ENCODE results near the gene TMEM44. TPM values are rescaled to one million over a fixed set of nuclear protein-coding genes. Genes with fewer than 3 reads are reported as not detected.

The TMEM44 gene
- 35.3 TPM for total RNA-seq (ENCODE audit: unreplicated experiment)
- long read RNA-seq, partial matches to known transcripts: 0 of 1 reads
- long read RNA-seq, other reads (novel, unspliced or antisense): 0 of 1 reads

- Mint-ChIP-seq H3K27ac (ENCODE audit: unreplicated experiment) (peak within 1 kb of the TSS; percentile 94), H3K27me3 (ENCODE audit: unreplicated experiment) (peaks cover 2% of the 10 kb centered on the region), H3K4me3 (ENCODE audit: unreplicated experiment) (peak within 1 kb of the TSS; percentile 89), H3K4me1 (ENCODE audit: low read depth, unreplicated experiment) (no peaks in the 10 kb centered on the region), H3K36me3 (ENCODE audit: unreplicated experiment) (peaks cover under 1% of the 10 kb centered on the region), H3K9me3 (ENCODE audit: unreplicated experiment) (peaks cover 3% of the 10 kb centered on the region)
- DNase-seq: peak; percentile 91
- peak; percentile 77 for TF ChIP-seq CTCF (IDR thresholded peaks at IDR 0.05; ENCODE audit: partially characterized antibody, unreplicated experiment)
Measured at GRCh38 chr3:194633349-194634004, at the start of gene TMEM44. Gene TMEM44 (minus strand): TSS chr3:194633419. CDS start chr3:194633215, 204 bp downstream.

GRCh38 chr3:194682694-194683310 lies 49.6 kb upstream of the TMEM44 start:
- no peak overlapping the region for H3K27ac Mint-ChIP-seq (ENCODE audit: unreplicated experiment)
- H3K27me3 Mint-ChIP-seq (ENCODE audit: unreplicated experiment): peaks cover 11% of the 10 kb centered on the region
- peak; percentile 77 for TF ChIP-seq CTCF (IDR thresholded peaks at IDR 0.05; ENCODE audit: partially characterized antibody, unreplicated experiment)
- DNase-seq: peak; percentile 73
- H3K36me3 Mint-ChIP-seq (ENCODE audit: unreplicated experiment): no peaks in the 10 kb centered on the region
- peaks cover 17% of the 10 kb centered on the region for H3K9me3 Mint-ChIP-seq (ENCODE audit: unreplicated experiment)
- H3K4me1 Mint-ChIP-seq (ENCODE audit: low read depth, unreplicated experiment): peaks cover 5% of the 10 kb centered on the region
- H3K4me3 Mint-ChIP-seq (ENCODE audit: unreplicated experiment): no peak overlapping the region

- peak overlapping the region; percentile 14 for H3K4me3 Mint-ChIP-seq (ENCODE audit: unreplicated experiment)
- DNase-seq: no peak
- H3K27ac Mint-ChIP-seq (ENCODE audit: unreplicated experiment): no peak overlapping the region
- no peaks in the 10 kb centered on the region for H3K36me3 Mint-ChIP-seq (ENCODE audit: unreplicated experiment)
- peaks cover 17% of the 10 kb centered on the region for H3K9me3 Mint-ChIP-seq (ENCODE audit: unreplicated experiment)
- peaks cover 5% of the 10 kb centered on the region for H3K4me1 Mint-ChIP-seq (ENCODE audit: low read depth, unreplicated experiment)
- H3K27me3 Mint-ChIP-seq (ENCODE audit: unreplicated experiment): peaks cover 11% of the 10 kb centered on the region
- TF ChIP-seq CTCF (IDR thresholded peaks at IDR 0.05; ENCODE audit: partially characterized antibody, unreplicated experiment): no peak
Measured at GRCh38 chr3:194682189-194682693, 49.0 kb upstream of the TMEM44 start.

- Mint-ChIP-seq H3K27ac (ENCODE audit: unreplicated experiment) (no peak overlapping the region), H3K4me3 (ENCODE audit: unreplicated experiment) (no peak overlapping the region), H3K4me1 (ENCODE audit: low read depth, unreplicated experiment) (peaks cover 5% of the 10 kb centered on the region), H3K36me3 (ENCODE audit: unreplicated experiment) (no peaks in the 10 kb centered on the region), H3K9me3 (ENCODE audit: unreplicated experiment) (peaks cover 14% of the 10 kb centered on the region), H3K27me3 (ENCODE audit: unreplicated experiment) (peaks cover 11% of the 10 kb centered on the region)
- TF ChIP-seq CTCF (IDR thresholded peaks at IDR 0.05; ENCODE audit: partially characterized antibody, unreplicated experiment): no peak
- DNase-seq: no peak
Measured at GRCh38 chr3:194680888-194681615, 47.8 kb upstream of the TMEM44 start.
